GM21723 (cell line): ENCODE data around the gene CCDC30.

Experiments
- ATAC-seq: cut with Tn5 transposase; IDR thresholded peaks from one replicate; pipeline ENCODE4 v1.9.1; 2021; ENCODE audit warnings: mild to moderate bottlenecking, moderate library complexity; ENCODE audit not compliant: unreplicated experiment

CCDC30 gene

GRCh38 chr1:42462828-42463763, at the start of gene CCDC30:
CCDC30 (plus strand) TSS chr1:42463286; CDS start chr1:42480552, 17,266 bp downstream.
- ATAC-seq: peak; percentile 99

GRCh38 chr1:42414551-42415496, 48.3 kb upstream of the CCDC30 start:
- no peak for ATAC-seq

GRCh38 chr1:42417166-42417565, 45.9 kb upstream of the CCDC30 start:
- no peak for ATAC-seq

GRCh38 chr1:42418516-42418915, 44.6 kb upstream of the CCDC30 start:
- ATAC-seq: no peak

GRCh38 chr1:42419126-42419821, 43.8 kb upstream of the CCDC30 start:
- ATAC-seq: no peak

GRCh38 chr1:42420121-42420520, 43.0 kb upstream of the CCDC30 start:
- no peak for ATAC-seq

DNA sequence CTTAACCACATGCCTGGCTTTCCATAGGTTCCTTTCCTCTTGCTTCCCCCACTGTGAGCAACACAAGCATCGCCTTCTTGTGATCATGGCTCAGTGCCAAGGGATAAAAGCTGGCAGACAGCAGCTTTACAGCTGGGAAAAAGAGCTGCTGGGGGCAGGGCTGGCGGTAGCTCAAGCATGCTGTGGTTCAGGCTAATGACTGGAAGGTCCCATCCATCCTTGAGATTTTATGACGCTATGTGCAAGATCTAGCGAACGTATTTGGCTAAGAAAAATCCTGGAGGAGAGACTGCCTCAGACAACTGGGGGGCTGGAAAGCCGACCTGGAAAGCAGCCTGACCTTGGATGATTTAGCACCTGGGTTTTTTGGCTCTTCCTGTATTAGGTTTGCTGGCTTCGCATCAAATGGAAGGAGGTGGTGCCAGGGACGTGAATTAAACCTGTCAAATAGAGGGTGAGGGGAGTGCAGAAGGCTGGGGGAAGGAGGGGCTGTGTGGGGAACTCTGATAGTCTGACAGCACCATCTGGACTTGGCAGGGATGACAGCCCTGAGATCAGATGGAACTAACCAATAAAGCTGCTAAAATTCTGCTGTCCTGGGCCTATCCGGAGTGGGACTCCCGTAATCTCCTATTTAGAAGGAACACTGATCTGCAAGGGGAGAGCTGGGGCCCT, 42.0 kb upstream of the CCDC30 start:
- ATAC-seq: no peak

DNA sequence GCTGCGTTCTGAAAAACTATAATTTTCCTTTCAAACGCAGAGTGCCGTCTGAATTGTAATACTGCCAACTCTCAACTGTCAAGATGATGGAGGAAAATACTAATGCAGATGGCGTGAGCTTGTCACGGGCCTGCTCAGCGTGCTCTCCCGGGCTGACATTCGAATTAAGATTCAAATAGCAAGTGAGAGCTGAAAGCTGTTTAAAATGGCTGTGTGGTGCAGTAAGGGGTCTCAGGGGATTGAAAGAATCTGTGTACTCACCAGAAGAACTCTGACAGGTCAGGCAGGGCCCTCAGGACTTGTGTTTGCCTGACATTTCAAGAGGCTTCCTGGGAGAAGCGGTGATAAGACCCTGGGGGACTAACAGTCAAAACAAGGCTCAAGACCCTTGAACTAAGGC, 40.3 kb upstream of the CCDC30 start:
- no peak for ATAC-seq

- no peak for ATAC-seq
These were observed 39.4 kb upstream of the CCDC30 start for GRCh38 chr1:42423681-42424080.

DNA sequence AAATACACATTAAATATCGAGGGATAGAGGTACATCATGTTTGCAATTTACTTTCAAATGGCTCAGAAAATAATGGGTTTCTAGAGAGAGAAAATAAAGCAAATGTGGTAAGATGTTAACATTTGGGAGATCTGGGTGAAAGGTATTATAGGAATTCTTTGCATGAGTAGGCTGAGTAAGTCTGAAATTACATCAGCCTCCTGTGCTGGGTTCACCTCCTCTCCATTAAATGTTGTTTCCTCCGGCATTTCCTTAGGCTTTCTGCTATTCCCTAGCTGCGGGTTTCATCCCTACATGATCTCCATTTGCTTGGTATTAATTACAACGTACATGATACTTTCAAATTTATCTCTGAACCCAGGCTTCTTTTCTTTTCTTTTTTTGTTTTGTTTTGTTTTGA, 38.9 kb upstream of the CCDC30 start:
- no peak for ATAC-seq

- ATAC-seq: no peak
These were observed 35.8 kb upstream of the CCDC30 start for GRCh38 chr1:42427240-42427639.

DNA sequence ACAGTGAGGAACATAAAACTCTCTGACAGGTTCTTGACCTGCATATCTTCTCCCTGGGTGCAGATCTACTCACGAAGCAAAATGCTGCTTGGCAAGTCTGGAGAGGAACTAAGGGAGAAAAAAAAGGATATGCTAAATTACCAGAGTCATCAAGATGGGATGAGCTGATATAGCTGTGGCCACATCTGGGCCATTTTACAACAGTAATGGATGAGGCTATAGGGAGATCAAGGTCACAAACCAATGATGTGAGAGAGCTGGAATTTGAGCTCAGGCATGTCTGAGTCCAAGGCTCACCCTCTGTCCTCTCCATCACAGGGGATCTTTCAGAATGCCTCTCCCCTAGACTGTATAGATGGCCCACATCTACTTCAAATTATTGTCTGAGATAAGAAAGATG, 33.5 kb upstream of the CCDC30 start:
- ATAC-seq: no peak

DNA sequence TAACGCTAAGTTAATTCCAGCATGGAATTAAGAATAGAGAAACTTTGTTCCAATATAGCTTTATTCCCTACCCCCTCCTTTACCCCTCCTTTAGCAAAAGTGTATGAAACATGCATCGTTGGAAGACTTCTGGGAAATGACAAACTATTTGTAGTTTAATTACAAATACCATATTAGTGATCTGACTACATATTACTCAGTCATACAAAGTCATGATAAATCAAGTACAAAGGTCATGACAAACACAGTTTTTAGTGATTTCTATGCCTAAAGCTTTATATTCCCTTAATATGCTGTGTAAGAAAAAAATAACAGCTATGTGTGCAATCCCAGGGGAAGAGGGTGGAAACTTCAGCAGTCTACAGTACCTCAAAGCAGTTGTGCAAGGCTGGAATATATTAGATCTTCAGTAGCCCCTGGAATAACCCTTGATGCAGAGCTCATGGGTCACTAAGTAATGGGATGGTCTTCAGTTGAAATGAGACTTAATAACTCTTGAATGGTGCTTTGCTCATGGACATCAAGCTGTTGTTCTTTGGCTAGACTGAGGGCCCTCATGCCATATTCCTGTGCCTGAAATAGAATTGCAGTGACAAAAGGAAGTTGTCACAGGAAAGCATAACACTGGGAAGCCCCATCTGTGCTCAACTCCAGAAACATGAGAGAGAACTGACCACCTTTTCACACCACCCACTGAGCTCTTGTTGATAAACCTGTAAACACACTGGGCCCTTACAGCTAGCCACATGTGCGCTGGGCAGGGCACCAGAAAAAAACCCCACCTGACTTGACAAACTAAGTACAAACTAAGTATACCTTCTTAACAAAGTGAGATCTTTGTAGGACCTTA, 32.6 kb upstream of the CCDC30 start:
- ATAC-seq: no peak

DNA sequence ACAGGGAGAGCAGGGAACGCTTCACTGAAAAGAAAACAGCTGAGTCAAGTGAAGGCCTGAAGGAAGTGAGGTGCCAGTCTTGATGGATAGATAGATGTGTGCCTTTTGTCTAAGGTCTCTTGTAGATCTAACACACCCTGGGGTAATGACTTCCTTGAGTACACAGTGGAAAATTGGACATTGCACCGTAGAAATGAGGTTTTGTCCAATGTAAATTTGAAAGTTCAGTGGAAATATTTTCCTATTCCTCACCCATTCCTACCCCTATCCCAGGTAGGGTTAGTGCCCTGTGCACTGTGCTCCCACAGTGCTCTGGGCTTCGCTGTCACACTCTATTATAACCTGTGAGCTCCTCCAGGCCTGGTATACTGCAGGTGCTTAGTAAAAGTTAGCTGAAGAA, 31.6 kb upstream of the CCDC30 start:
- no peak for ATAC-seq

DNA sequence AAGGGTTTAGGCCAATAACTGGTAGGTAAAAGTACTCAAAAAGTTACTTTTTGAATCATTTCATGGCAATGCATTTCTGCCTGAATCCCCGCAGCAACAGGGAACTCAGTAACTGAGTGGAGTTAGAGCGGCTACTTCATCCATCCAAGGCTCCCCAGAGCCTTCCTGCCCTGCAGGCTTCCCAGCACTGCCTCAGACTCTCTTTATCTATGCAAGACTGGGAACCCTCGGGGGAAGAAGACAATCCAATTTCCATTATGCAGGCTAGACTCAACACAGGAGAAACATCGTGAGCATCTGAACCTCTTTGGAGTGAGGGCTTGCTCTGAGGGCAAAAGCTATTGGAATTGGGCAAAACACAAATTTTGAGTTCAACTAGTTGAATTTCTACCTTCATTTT, 30.4 kb upstream of the CCDC30 start:
- no peak for ATAC-seq

GRCh38 chr1:42433369-42433768, 29.7 kb upstream of the CCDC30 start:
- ATAC-seq: no peak

GRCh38 chr1:42434340-42434739, 28.7 kb upstream of the CCDC30 start:
- no peak for ATAC-seq

DNA sequence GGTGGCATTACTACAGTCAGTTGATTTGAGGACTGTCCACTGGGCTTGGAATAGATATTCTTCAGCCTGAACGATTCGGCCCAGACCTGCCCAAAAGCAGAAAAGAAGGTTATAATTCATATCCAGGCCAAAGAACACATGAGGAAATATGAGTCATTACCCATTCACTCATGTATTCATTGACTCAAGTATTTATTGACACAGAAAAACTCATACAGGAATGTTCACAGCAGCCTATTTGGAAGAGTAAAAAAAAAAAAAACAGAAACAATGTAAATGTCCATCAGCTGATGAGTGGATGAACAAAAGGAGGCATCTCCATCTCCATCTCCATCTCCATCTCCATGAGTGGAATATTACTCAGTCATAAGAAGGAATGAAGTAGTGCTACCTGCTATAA, 23.1 kb upstream of the CCDC30 start:
- no peak for ATAC-seq

DNA sequence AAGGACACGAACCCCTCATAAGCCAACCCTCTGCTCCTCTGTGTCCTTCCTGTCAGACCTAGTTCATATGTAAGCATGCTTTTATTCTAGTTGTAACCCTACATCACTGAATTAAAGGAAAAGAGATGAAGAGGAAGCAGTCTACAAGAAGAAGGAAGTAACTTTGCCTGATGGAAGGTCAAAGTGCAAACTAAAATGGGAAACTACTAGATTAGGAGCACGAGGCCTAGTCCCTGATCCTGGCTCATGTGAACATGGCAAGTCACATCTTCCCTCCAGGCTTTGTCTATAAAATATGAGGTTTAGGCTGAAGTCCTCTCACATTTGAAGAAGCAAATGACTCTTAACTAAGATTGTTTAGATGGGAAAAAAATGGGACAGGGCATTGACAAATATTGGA, 20.4 kb upstream of the CCDC30 start:
- no peak for ATAC-seq

GRCh38 chr1:42449256-42449655, 13.8 kb upstream of the CCDC30 start:
- no peak for ATAC-seq
